Duodenal mucosa (tissue), 2 donors: ENCODE results near the gene WBP2.
"Not testable (repeated sequence)": the region's sequence is repeated elsewhere in the genome, so short reads cannot be mapped to it uniquely, and the experiment has no call there.

Source experiments
- H3K27ac ChIP-seq: one replicate; pipeline ENCODE4 v1.7.0; 2013; ENCODE audit warnings: low read depth, low read length
- H3K27me3 ChIP-seq, 2 donors: one replicate each; pipeline ENCODE4 v1.7.0; 2013; ENCODE audit warnings: low read length in 2 of 2, control low read depth in 1 of 2; ENCODE audit not compliant: insufficient read depth in 2 of 2, control insufficient read depth in 1 of 2
- H3K36me3 ChIP-seq, 2 donors: one replicate each; pipeline ENCODE4 v1.7.0; 2013; ENCODE audit warnings: low read length in 2 of 2, control low read depth in 1 of 2; ENCODE audit not compliant: insufficient read depth in 2 of 2, control insufficient read depth in 1 of 2
- H3K4me1 ChIP-seq, 2 donors: one replicate each; pipeline ENCODE4 v1.7.0; 2013; ENCODE audit warnings: low read length in 2 of 2, control low read depth in 1 of 2; ENCODE audit not compliant: insufficient read depth in 2 of 2, control insufficient read depth in 1 of 2
- H3K4me3 ChIP-seq, 2 donors: one replicate each; pipeline ENCODE4 v1.7.0; 2013; ENCODE audit warnings: low read length in 2 of 2, low read depth in 1 of 2
- H3K9ac ChIP-seq, 2 donors: one replicate each; pipeline ENCODE4 v1.7.0; 2013; ENCODE audit warnings: low read length in 2 of 2, low read depth in 1 of 2
- H3K9me3 ChIP-seq, 2 donors: one replicate each; pipeline ENCODE4 v1.7.0; 2013; ENCODE audit warnings: low read length in 2 of 2, control low read depth in 1 of 2; ENCODE audit not compliant: control insufficient read depth in 1 of 2

Gene WBP2

DNA sequence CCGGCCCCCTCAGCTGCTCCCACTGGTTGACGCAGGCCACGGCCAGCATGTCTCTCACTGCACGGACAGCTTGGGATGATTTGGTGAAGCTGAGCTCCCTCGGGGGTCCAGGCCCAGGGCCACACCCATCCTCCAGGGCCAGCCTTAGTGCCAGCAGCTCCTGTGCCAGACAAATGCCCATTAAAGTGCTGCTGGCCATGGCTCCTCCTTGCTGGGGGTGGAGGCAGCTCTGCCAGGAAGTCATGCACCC is 20.7 kb upstream of the WBP2 start:
- Histone ChIP-seq H3K27me3 (no peaks in the 10 kb centered on the region), H3K9me3 (no peaks in the 10 kb centered on the region), H3K36me3 (peaks cover 0 to 13% of the 10 kb centered on the region in 2 donors), H3K4me1 (peaks cover 28 to 46% of the 10 kb centered on the region in 2 donors), H3K27ac (peak overlapping the region; percentile 93), H3K9ac (peak overlapping the region in 1 of 2 donors; percentile 85), H3K4me3 (peak overlapping the region; percentile 75 to 77)

DNA sequence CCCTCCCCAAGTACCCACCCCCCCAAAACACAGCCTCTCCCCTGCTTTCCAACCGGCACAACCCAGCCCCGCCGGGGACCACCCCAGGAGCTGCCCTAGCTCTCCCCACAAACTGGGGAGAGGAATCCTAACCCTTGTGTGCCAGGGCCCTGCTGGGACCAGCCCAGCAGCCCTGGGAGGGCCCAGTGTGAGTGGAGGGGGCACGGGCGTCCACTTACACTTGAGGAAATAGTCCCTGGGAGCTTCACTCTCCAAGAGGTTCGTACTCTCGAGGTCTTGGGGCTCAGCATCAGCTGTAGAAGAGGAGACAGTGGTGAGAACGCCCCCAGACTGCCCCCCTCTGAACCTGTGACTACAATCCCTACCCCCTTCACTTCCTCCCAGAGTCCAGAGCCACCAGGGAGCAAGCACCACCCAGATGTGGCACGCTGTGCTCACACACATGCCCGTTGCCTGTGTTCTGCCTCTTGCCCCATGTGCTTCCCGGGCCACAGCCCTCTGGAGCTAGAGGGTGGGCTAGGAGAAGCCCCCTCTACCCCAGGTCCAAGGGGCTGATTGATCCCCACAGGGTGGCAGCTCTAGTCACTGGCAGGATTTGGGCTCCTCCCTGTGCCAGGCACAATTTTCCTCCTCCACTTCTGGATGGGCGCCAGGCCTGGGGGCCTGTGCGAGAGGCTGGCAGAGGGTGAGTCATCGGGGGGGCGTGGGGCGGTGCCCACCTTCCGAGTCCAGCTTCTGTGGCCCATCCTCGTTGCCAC is 20.2 kb upstream of the WBP2 start:
- H3K9ac ChIP-seq = peak overlapping the region in 1 of 2 donors; percentile 85
- H3K9me3 ChIP-seq = no peaks in the 10 kb centered on the region
- peaks cover 28 to 46% of the 10 kb centered on the region in 2 donors for H3K4me1 ChIP-seq
- H3K4me3 ChIP-seq = peak overlapping the region in 1 of 2 donors; percentile 77
- H3K27me3 ChIP-seq = no peaks in the 10 kb centered on the region
- peak overlapping the region; percentile 93 for H3K27ac ChIP-seq
- peaks cover 0 to 13% of the 10 kb centered on the region in 2 donors for H3K36me3 ChIP-seq

DNA sequence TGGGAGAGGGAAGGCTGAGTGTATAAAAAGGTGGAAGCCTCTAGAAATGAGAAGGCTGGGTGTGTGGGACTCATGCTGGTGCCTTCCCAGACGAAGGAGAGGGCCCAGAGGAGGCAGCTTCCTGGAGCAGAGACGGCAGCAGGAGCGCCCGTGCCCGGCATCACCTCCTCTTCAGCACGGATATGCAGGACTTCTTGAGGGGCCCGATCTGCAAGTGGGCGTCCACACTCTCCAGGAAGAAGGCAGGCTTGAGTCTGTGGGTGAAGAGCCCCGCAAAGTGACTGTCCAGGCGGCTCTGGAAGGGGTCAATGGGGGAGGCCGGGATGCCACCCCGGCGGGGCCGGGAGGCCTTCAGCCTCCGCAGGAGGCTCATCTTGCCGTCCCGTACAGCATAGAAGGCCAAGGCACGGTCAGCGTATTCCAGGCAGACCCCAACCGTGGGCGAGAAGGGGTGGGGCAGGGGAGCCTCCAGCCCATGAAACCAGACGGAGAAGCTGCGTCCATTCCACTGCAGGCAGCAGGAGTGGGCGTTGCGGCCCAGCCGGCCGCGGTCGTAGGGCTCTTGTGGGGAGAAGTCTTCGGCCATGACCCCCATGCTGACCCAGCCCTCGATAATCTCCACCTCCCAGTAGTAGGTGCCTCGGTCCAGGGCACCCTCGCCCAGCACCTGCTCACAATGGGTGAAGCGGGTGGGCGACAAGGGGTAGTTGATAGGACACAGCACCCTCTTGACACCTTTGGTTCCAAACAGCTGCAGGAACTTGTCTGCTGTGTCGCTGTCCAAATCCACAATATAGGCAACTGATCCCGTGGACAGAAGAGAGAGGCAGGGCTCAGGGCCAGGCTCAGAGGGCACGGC is 19.4 kb upstream of the WBP2 start:
- H3K9ac ChIP-seq = no peak overlapping the region
- peaks cover 0 to 13% of the 10 kb centered on the region in 2 donors for H3K36me3 ChIP-seq
- no peaks in the 10 kb centered on the region for H3K27me3 ChIP-seq
- peaks cover 33 to 51% of the 10 kb centered on the region in 2 donors for H3K4me1 ChIP-seq
- H3K27ac ChIP-seq = peak overlapping the region; percentile 7
- no peak overlapping the region for H3K4me3 ChIP-seq
- no peaks in the 10 kb centered on the region for H3K9me3 ChIP-seq

DNA sequence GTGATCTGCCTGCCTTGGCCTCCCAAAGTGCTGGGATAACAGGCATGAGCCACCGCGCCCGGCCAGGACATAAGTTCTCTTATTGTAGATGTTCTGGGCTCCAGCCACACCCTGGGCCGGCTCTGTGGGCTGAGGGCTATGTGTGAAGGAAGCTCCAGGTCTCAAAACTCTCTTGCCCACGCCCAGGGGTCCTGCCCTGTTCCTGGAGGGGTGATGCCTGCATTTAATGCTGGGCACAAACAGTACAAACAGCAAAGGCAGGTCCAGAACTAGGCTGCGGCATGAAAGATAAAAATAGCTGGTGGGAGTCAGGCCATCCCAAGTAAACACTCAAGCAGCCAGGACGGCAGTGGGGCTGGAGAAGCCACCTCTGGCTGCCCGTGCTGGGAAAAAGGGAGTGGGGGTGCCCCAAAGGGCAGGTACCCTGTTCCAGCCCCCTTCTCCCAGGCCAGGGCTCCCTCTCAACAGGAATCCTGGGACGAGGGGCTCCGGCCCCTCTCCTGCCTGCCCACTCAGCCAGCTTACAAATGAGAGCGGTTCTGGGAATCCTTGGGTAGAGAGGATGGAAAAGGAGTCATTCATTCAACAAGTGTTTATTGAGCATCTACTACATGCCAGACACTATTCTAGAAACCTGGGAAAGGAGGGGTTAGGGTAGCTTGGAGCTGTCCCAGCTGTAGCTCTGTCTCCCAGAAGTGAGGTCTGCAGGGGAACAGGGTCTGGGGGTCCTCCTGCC is 18.6 kb upstream of the WBP2 start:
- H3K4me1 ChIP-seq = peaks cover 40 to 56% of the 10 kb centered on the region in 2 donors

DNA sequence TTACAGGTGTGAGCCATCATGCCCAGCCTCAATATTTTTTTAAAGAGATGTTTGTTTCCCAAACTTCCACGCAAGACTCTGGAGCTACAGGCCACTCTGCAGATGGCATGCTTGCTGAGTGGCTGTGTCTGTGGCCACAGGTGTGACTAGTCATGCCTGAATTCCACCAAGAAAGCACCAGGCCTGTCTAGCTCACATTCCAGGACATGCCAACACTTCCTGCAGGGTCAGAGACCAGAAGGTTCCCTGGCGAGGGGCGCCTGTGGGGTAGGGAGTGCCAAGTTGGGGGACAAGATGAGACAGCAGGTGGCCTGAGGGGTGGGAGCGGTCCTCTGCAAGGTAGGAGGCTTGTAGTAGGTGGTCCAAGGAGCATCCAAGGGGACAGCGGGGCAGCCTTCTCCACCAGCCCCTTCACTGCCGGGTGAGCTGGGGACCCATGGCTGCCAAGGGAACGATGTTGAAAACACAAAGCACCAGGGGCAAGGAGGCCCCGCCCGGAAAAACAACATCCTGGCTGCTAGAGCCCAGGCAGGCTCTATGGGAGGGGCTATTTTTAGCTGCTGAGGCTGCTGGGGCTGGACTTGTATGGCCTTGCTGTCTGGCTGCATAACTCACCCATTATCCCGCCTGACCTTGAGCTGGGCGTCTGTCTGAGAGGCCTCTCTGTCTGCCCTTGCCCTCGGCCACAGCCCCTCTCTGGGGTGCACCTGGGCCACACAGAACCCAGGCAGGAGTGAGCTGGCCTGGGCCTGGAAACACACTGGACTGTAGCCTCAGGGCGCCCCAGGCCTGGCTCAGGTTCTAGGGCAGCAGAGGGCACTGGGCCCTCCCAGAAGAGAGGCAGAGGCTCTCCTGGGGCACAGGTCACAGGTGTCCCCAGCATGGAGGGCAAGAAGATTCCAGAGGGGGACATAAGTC is 17.6 kb upstream of the WBP2 start:
- peaks cover 0 to 13% of the 10 kb centered on the region in 2 donors for H3K36me3 ChIP-seq
- no peak overlapping the region for H3K4me3 ChIP-seq
- peak overlapping the region in 1 of 2 donors; percentile 15 for H3K9ac ChIP-seq
- no peaks in the 10 kb centered on the region for H3K9me3 ChIP-seq
- peak overlapping the region; percentile 69 for H3K27ac ChIP-seq
- H3K4me1 ChIP-seq = peaks cover 40 to 53% of the 10 kb centered on the region in 2 donors
- H3K27me3 ChIP-seq = no peaks in the 10 kb centered on the region

More for the DNA sequence above, 18.6 kb upstream of the WBP2 start:
- H3K4me3 ChIP-seq = no peak overlapping the region
- peak overlapping the region; percentile 7 for H3K27ac ChIP-seq
- H3K27me3 ChIP-seq = no peaks in the 10 kb centered on the region
- H3K9ac ChIP-seq = no peak overlapping the region
- peaks cover 0 to 13% of the 10 kb centered on the region in 2 donors for H3K36me3 ChIP-seq
- no peaks in the 10 kb centered on the region for H3K9me3 ChIP-seq

DNA sequence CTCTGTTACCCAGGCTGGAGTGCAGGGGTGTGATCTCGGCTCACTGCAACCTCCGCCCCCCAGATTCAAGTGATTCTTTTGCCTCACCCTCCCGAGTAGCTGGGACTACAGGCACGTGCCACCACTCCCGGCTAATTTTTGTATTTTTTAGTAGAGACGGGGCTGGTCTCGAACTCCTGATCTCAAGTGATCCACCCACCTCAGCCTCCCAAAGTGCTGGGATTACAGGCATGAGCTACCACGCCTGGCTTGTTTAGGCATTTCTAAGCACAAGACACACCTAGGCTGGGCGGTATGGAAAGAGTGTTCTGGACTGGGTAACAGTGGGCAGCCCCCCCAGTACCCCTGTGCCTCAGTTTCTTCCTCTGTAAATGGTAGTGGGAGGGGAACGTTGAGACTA is 15.1 kb upstream of the WBP2 start:
- H3K36me3 ChIP-seq, H3K4me3 ChIP-seq, H3K27me3 ChIP-seq, H3K9me3 ChIP-seq: not testable (repeated sequence)
- Histone ChIP-seq H3K9ac (peak overlapping the region in 1 of 2 donors; percentile 30), H3K27ac (peak overlapping the region; percentile 63), H3K4me1 (peaks cover 23 to 31% of the 10 kb centered on the region in 2 donors)

DNA sequence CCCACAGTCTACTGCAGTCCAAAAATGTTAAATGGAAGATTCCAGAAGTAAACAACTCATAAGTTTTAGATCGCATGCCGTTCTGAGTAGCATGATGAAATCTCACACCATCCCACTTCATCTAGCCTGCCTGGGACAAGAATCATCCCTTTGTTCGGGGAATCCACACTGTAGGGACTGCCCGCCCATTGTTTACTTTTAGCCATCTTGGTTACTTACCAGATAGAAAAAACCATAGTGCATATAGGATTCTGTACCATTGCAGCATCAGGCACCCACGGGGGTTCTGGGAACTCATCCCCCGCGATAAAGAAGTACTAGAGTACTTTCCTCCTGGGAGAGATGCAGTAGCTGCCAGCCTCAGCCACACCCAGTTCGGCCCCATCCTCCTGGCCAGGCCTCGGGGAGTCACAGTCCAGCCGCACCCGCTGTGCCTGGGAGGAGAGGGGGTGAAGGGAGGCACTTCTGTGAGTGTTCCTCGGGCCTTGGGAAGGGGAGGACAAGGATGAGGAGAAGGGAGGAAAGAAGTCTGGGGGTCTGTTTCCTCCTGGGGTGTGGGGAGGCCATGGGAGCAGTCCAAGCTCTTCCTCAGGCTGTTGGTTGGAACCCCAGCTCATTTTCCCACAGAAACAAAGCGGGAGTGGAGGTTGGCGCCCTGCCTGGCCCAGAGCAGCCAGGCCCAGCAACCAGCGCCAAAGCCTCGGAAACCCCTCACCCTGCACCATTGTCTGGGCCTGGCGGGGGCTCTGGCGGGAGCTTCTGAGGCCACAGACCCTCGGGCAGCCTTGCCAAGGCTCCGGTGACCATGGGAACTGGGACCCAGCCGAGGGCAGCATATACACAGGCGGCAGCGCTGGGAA is 14.4 kb upstream of the WBP2 start:
- peaks cover 23 to 32% of the 10 kb centered on the region in 2 donors for H3K4me1 ChIP-seq
- no peaks in the 10 kb centered on the region for H3K27me3 ChIP-seq
- H3K27ac ChIP-seq = peak overlapping the region; percentile 63
- H3K4me3 ChIP-seq = peak overlapping the region in 1 of 2 donors; percentile 36
- peaks cover 0 to 3% of the 10 kb centered on the region in 2 donors for H3K36me3 ChIP-seq
- peak overlapping the region; percentile 30 to 38 for H3K9ac ChIP-seq
- H3K9me3 ChIP-seq = no peaks in the 10 kb centered on the region

DNA sequence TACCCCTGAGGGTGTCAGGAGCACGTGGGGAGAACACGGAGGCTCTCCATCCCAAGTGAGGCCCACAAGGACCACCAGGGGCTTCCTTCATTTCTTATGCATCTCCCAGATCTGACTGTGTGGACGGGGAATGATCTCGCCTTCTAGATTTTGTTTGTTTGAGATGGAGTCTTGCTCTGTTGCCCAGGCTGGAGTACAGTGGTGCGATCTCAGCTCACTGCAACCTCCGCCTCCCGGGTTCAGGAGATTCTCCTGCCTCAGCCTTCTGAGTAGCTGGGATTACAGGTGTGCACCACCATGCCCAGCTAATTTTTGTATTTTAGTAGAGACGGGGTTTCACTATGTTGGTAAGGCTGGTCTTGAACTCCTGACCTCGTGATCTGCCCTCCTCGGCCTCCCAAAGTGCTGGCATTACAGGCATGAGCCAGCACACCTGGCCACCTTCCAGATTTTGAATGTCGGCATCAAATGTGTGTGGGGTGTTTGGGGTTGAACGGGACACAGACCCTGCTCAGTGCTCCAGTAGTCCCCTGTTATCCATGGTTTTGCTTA is 13.7 kb upstream of the WBP2 start:
- Histone ChIP-seq H3K4me1 (peaks cover 23 to 36% of the 10 kb centered on the region in 2 donors), H3K9ac (peak overlapping the region in 1 of 2 donors; percentile 30)
- H3K27me3 ChIP-seq, H3K36me3 ChIP-seq, H3K27ac ChIP-seq, H3K4me3 ChIP-seq, H3K9me3 ChIP-seq: not testable (repeated sequence)
